Fibroblast of the conjunctiva (primary cell): ENCODE measurements around the gene COL26A1.
"Not testable (repeated sequence)": the region's sequence is repeated elsewhere in the genome, so short reads cannot be mapped to it uniquely, and the experiment has no call there.

Experiments
- DNase-seq: peaks from one replicate; pipeline ENCODE4 v3.0.0-alpha.2; 2010; ENCODE audit warnings: low read depth

COL26A1 gene

GRCh38 chr7:101442426-101443070 lies 79.9 kb downstream of the COL26A1 start:
- no peak for DNase-seq

GRCh38 chr7:101450064-101450463 lies 87.4 kb downstream of the COL26A1 start:
- DNase-seq: no peak

- DNase-seq: no peak
These were observed 90.9 kb downstream of the COL26A1 start for GRCh38 chr7:101453617-101454016.

GRCh38 chr7:101457001-101457750 lies 94.5 kb downstream of the COL26A1 start:
- DNase-seq: no peak

GRCh38 chr7:101465131-101465530 lies 102.5 kb downstream of the COL26A1 start:
- no peak for DNase-seq

- no peak for DNase-seq
These were observed 103.0 kb downstream of the COL26A1 start for GRCh38 chr7:101465576-101466196.

- no peak for DNase-seq
These were observed 104.2 kb downstream of the COL26A1 start for GRCh38 chr7:101466871-101467270.

- no peak for DNase-seq
These were observed 106.0 kb downstream of the COL26A1 start for GRCh38 chr7:101468546-101469275.

- DNase-seq: no peak
These were observed 108.2 kb downstream of the COL26A1 start for GRCh38 chr7:101470668-101471487.

GRCh38 chr7:101474178-101474577 lies 111.5 kb downstream of the COL26A1 start:
- DNase-seq: no peak

GRCh38 chr7:101475691-101476090 lies 113.0 kb downstream of the COL26A1 start:
- not testable (repeated sequence) for DNase-seq

GRCh38 chr7:101479217-101479616 lies 116.5 kb downstream of the COL26A1 start:
- DNase-seq: no peak

GRCh38 chr7:101486056-101486432 lies 123.4 kb downstream of the COL26A1 start:
- DNase-seq: not testable (repeated sequence)

GRCh38 chr7:101486433-101487104 lies 123.9 kb downstream of the COL26A1 start:
- peak; percentile 9 for DNase-seq

- no peak for DNase-seq
These were observed 124.4 kb downstream of the COL26A1 start for GRCh38 chr7:101487105-101487458.

- DNase-seq: no peak
These were observed 125.1 kb downstream of the COL26A1 start for GRCh38 chr7:101487753-101488152.

- DNase-seq: no peak
These were observed 126.3 kb downstream of the COL26A1 start for GRCh38 chr7:101488826-101489572.

- DNase-seq: not testable (repeated sequence)
These were observed 127.8 kb downstream of the COL26A1 start for GRCh38 chr7:101490439-101490838.

- DNase-seq: not testable (repeated sequence)
These were observed 128.8 kb downstream of the COL26A1 start for GRCh38 chr7:101491442-101491841.

- DNase-seq: no peak
These were observed 132.1 kb downstream of the COL26A1 start for GRCh38 chr7:101494602-101495329.
